GM13977 (cell line): ENCODE measurements around the gene MTHFD1.
"Not testable (repeated sequence)": the region's sequence is repeated elsewhere in the genome, so short reads cannot be mapped to it uniquely, and the experiment has no call there.

Experiments
- DNase-seq: peaks from one replicate; pipeline ENCODE4 v3.0.0; 2012; ENCODE audit warnings: low spot score
- in situ Hi-C: fragments of 300-500 bp; cut with MboI; formaldehyde crosslinking; loops from one replicate; pipeline ENCODE4 v1.12.0; 2022; ENCODE audit warnings: low sequenced_read_pairs, low pct_unique_long_range_greater_than_20kb, mixed read lengths, inconsistent platforms; ENCODE audit not compliant: unreplicated experiment
- TF ChIP-seq, protein P1 (sequence below): IDR thresholded peaks from 2 replicates; pipeline ENCODE4 v1.5.1; 2012; ENCODE audit warnings: mild to moderate bottlenecking, control low read depth; ENCODE audit not compliant: insufficient read depth; ENCODE audit errors: extremely low read depth, missing control alignments

Gene MTHFD1

DNA sequence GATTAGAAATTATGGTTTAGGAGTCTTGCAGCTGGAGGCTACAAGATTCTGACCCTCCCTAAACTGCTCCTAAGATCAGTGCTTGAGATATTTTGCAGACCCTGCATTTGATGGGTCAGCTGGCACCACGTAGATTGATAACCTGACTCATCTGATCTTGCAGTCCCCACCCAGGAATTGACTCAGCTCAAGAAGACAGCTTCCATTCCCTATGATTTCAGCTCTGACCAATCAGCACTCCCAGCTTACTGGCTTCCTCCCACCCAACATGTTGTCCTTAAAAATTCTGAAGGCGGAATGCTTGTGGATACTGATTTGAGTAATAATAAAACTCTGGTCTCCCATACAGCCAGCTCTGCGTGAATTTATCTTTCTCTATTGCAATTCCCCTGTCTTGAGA is 23.2 kb upstream of the MTHFD1 start:
- TF ChIP-seq, protein P1, sequence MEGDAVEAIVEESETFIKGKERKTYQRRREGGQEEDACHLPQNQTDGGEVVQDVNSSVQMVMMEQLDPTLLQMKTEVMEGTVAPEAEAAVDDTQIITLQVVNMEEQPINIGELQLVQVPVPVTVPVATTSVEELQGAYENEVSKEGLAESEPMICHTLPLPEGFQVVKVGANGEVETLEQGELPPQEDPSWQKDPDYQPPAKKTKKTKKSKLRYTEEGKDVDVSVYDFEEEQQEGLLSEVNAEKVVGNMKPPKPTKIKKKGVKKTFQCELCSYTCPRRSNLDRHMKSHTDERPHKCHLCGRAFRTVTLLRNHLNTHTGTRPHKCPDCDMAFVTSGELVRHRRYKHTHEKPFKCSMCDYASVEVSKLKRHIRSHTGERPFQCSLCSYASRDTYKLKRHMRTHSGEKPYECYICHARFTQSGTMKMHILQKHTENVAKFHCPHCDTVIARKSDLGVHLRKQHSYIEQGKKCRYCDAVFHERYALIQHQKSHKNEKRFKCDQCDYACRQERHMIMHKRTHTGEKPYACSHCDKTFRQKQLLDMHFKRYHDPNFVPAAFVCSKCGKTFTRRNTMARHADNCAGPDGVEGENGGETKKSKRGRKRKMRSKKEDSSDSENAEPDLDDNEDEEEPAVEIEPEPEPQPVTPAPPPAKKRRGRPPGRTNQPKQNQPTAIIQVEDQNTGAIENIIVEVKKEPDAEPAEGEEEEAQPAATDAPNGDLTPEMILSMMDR = no peak
- no peak for DNase-seq
- in situ Hi-C loops = no loop called here

DNA sequence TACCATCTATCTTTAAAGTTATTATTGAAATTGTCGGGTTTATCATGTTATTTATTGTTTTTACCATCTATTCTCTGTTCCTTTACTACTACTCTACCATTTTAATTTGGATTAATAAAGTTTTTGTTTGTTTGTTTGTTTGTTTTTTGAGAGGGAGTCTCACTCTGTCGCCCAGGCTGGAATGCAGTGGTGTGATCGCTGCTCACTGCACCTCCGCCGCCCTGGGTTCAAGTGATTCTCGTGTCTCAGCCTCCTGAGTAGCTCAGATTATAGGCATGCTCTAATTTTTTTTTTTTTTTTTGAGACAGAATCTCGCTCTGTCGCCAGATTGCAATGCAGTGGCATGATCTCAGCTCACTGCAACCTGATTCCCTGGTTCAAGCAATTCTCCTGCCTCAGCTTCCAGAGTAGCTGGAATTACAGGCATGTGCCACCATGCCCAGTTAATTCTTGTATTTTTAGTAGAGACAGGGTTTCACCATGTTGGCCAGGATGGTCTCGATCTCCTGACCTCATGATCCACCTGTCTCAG is 22.7 kb upstream of the MTHFD1 start:
- in situ Hi-C loops, DNase-seq: not testable (repeated sequence)

DNA sequence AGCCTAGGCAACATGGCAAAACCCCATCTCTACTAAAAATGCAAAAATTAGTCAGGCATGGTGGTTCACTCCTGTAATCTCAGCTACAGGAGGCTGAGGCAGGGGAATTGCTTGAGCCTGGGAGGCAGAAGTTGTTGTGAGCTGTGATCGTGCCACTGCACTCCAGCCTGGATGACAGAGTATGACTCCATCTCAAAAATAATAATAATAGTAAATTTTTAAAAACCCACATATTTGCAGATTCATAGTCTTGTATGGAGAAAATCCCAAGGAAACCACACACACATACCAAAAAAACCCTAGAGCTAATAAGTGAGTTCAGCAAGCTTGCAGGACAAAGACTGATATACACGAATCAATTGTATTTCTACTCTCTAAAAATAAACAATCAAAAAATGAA is 19.0 kb upstream of the MTHFD1 start:
- TF ChIP-seq, protein P1 = no peak
- in situ Hi-C loops = no loop called here
- no peak for DNase-seq

DNA sequence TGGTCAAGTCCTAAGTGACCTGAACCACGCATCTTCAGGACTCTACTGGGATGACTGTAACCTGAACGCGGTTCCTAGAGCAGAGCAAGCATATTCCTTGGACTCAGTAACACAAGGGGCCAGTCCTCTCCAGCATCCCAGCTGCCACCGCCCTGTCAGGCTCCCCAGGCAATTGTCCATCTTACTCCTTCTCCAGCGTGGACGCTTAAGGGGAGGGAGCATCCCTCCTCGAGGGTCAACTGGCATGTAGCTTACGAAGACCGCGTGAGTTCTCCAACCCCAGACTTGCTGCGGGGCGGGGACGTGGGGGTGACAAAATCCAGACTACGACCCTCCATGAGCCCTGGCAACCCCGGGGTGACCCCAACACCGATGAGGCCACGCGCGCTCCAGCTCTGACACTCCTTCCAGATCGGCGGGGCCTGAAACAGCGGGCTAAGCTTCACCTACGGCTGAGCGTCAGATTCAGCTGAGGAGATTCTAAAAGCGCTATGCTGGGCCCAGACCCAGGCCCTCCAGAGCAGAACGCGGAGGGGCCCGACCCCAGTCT is 846 bp upstream of the MTHFD1 start:
- in situ Hi-C loops = no loop called here
- DNase-seq = no peak
- TF ChIP-seq, protein P1 = no peak

DNA sequence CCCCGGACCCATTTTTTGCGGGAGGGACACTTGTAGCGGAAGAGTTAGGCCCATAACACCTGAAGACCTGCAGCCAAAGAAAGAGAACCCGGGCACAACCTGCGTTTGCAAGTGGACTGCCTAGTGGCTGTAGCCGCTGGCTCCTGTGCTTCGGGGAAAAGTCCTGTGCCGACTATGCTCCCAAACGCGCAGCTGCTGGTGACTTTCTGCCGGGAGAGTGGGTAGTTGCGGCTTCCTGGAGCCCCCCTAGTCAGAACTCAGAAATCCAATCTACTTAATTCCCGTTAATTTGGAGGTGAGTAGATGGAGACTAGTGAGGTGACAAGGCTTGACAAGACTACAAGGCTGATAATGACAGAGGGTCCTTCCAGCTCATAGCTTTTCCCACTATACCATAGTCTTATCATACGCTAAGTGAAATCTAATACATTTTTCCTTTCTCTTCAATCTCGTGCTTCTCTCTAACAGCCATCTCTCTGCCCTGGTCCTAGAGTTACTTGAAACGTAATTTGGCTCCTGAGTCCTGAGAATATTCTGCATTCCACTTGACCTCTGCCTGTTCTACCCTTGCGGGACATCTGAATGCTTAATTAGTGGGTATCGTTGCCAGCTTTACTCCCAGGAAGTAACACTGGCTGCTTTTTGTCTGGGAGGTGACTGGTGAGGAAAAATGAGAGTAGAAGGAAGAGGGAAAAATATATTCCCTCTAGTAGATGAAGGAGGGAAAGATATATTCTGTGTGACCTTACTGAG is 556 bp downstream of the MTHFD1 start:
- in situ Hi-C loops = no loop called here
- TF ChIP-seq, protein P1 = no peak
- DNase-seq = no peak

DNA sequence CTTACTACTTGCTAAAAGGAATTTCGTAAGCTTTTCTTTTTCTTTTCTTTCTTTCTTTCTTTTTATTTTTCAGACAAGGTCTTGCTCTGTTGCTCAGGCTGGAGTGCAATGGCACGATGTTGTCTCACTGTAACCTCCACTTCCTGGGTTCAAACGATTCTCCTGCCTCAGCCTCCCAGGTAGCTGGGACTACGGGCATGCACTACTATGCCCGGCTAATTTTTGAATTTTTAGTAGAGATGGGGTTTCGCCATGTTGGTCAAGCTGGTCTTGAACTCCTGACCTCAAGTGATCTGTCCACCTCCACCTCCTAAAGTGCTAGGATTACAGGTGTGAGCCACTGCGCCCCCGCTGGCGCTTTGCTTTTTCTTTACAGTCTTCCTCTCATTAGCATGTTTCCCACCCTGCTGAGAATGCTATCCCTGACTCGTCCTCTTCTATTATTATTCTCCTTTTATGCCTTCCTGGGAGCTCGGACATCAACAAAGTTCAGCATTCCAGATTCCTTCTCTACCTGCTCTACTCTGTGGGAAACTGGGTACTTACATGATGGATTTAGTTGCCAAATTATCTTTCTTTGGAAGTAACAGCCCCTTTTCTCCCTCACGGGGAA is 3.1 kb downstream of the MTHFD1 start:
- TF ChIP-seq, protein P1 = no peak
- in situ Hi-C loops = no loop called here
- no peak for DNase-seq

DNA sequence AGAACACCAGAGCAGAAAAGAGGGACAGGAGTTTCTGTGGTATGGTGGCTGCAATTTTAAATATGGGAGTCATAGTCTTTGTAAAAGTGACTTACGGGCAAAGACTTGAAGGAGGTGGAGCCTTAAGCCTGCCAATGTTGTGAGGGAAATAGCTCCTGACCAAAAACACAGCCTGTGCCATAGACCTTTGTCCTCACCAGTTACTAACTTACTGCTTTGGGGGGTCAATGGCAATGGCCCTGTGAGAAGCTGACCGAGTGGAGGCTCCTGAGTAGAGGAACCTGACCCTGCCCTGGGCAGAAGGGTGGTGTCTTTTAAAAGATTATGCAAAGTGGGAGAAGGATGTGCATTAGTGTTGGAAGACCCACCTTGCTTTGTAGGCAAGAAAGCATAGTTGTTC is 3.8 kb downstream of the MTHFD1 start:
- no peak for DNase-seq
- in situ Hi-C loops = no loop called here
- TF ChIP-seq, protein P1 = no peak

DNA sequence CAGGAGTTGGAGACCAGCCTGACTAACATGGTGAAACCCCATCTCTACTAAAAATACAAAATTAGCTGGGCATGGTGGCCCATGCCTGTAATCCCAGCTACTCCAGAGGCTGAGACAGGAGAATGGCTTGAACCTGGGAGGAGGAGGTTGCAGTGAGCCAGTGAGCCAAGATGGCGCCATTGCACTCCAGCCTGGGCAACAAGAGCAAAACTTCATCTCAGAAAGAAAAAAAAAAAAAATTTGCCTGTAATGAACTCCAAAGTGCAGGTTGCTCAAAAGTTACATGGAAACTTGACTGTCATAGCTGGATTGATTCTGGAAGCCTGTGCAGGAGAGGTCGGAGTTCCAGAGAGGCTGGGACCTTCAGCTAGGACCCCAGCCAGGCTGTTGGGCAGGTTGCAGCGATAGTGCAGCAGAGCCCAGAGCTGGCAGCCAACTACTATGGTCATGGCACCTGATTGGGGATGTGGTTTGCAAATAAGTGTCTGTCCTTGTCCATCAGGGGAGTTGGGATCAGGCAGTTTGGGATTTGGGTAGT is 5.1 kb downstream of the MTHFD1 start:
- DNase-seq, in situ Hi-C loops: not testable (repeated sequence)
